ENCODE results near the gene HOXD13.

HOXD13 gene

DNA sequence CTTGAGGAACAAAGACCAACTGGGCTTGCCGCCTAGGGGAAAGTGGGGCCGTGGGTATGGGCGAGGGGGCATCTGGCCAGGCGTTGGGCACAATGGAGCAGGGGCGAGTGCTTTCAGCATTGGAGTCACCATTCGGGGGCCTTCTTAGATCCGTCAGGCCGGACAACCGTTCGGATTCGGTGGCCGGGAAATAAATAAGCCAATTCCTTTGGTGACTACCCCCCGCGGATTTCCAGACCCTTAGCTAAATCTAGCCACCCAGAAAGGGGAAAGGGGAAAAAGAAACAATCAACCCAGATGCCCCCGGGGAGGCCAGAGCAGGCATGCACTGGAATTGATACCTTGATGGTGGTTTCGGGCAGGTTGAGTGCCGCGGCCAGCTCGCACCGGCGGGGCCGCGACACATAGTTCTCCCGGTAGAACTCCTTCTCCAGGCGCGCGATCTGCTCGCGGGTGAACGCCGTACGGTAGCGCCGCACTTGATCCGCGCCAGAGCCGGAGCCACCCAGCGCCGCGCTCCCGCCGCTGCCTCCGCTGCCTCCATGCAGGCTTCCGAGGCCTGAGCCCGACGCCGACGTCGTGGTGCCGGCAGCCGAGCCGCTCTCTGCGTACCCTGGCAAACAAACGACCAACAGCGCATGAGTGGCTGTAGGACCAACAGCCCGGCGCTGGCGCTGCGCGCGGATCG lies 10.5 kb upstream of the HOXD13 start:
- no peak overlapping the region for H3K27ac ChIP-seq (ENCODE audit: low read depth, low read length)
- no peak for TF ChIP-seq EZH2phosphoT487 (conservative IDR thresholded peaks at IDR 0.05; ENCODE audit: low read length)
- TF ChIP-seq, protein P1, sequence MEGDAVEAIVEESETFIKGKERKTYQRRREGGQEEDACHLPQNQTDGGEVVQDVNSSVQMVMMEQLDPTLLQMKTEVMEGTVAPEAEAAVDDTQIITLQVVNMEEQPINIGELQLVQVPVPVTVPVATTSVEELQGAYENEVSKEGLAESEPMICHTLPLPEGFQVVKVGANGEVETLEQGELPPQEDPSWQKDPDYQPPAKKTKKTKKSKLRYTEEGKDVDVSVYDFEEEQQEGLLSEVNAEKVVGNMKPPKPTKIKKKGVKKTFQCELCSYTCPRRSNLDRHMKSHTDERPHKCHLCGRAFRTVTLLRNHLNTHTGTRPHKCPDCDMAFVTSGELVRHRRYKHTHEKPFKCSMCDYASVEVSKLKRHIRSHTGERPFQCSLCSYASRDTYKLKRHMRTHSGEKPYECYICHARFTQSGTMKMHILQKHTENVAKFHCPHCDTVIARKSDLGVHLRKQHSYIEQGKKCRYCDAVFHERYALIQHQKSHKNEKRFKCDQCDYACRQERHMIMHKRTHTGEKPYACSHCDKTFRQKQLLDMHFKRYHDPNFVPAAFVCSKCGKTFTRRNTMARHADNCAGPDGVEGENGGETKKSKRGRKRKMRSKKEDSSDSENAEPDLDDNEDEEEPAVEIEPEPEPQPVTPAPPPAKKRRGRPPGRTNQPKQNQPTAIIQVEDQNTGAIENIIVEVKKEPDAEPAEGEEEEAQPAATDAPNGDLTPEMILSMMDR (IDR thresholded peaks at IDR 0.05; ENCODE audit: insufficient read depth, low read length, poor library complexity, severe bottlenecking): no peak
- no peaks in the 10 kb centered on the region for H3K9me3 ChIP-seq (ENCODE audit: insufficient read depth, low read length)
- no peaks in the 10 kb centered on the region for H3K36me3 ChIP-seq (ENCODE audit: low read length)
- H3K27me3 ChIP-seq (ENCODE audit: low read length): no peaks in the 10 kb centered on the region
- no peak overlapping the region for H3K4me3 ChIP-seq (ENCODE audit: insufficient read depth, low read length, poor library complexity, severe bottlenecking)
- H3K9me2 ChIP-seq (replicated peaks; ENCODE audit: insufficient read depth, low read length): no peaks in the 10 kb centered on the region
- H3K4me2 ChIP-seq (ENCODE audit: low read depth, low read length, poor library complexity, severe bottlenecking): no peak overlapping the region
- no peak overlapping the region for H2AFZ ChIP-seq (ENCODE audit: low read depth, low read length, severe bottlenecking)
- no peaks in the 10 kb centered on the region for H3F3A ChIP-seq (ENCODE audit: insufficient read depth)
- no peaks in the 10 kb centered on the region for H4K20me1 ChIP-seq (ENCODE audit: low read depth, low read length)
- no peak overlapping the region for H3K9ac ChIP-seq (ENCODE audit: low read length)
- H3K79me2 ChIP-seq (ENCODE audit: insufficient read depth, low read length): no peaks in the 10 kb centered on the region

DNA sequence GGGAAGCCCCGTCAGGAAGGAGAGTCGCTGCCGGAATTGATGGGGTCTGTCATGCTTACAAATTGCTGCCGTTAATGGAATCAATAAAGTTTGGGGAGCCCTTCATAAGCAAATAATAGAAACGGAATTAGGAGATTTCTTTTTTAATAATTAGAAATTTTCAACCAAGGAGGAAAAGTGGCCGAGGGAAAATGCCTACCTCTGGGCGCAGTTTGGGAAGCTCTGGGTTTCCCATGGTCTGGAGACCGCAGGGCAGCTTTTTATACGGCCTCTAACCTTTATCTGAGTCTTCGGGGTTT lies 10.0 kb upstream of the HOXD13 start:
- no peak overlapping the region for H3K4me2 ChIP-seq (ENCODE audit: low read depth, low read length, poor library complexity, severe bottlenecking)
- H3K9ac ChIP-seq (ENCODE audit: low read length): no peak overlapping the region
- H3K27ac ChIP-seq (ENCODE audit: low read depth, low read length): no peak overlapping the region
- H3K4me3 ChIP-seq (ENCODE audit: insufficient read depth, low read length, poor library complexity, severe bottlenecking): no peak overlapping the region
- TF ChIP-seq, protein P1 (IDR thresholded peaks at IDR 0.05; ENCODE audit: insufficient read depth, low read length, poor library complexity, severe bottlenecking): no peak
- TF ChIP-seq EZH2phosphoT487 (conservative IDR thresholded peaks at IDR 0.05; ENCODE audit: low read length): no peak
- H3K27me3 ChIP-seq (ENCODE audit: low read length): no peaks in the 10 kb centered on the region
- H3K79me2 ChIP-seq (ENCODE audit: insufficient read depth, low read length): no peaks in the 10 kb centered on the region
- H2AFZ ChIP-seq (ENCODE audit: low read depth, low read length, severe bottlenecking): no peak overlapping the region
- H3K36me3 ChIP-seq (ENCODE audit: low read length): no peaks in the 10 kb centered on the region
- no peaks in the 10 kb centered on the region for H3K9me2 ChIP-seq (replicated peaks; ENCODE audit: insufficient read depth, low read length)
- H3F3A ChIP-seq (ENCODE audit: insufficient read depth): no peaks in the 10 kb centered on the region
- no peaks in the 10 kb centered on the region for H3K9me3 ChIP-seq (ENCODE audit: insufficient read depth, low read length)
- H4K20me1 ChIP-seq (ENCODE audit: low read depth, low read length): no peaks in the 10 kb centered on the region

DNA sequence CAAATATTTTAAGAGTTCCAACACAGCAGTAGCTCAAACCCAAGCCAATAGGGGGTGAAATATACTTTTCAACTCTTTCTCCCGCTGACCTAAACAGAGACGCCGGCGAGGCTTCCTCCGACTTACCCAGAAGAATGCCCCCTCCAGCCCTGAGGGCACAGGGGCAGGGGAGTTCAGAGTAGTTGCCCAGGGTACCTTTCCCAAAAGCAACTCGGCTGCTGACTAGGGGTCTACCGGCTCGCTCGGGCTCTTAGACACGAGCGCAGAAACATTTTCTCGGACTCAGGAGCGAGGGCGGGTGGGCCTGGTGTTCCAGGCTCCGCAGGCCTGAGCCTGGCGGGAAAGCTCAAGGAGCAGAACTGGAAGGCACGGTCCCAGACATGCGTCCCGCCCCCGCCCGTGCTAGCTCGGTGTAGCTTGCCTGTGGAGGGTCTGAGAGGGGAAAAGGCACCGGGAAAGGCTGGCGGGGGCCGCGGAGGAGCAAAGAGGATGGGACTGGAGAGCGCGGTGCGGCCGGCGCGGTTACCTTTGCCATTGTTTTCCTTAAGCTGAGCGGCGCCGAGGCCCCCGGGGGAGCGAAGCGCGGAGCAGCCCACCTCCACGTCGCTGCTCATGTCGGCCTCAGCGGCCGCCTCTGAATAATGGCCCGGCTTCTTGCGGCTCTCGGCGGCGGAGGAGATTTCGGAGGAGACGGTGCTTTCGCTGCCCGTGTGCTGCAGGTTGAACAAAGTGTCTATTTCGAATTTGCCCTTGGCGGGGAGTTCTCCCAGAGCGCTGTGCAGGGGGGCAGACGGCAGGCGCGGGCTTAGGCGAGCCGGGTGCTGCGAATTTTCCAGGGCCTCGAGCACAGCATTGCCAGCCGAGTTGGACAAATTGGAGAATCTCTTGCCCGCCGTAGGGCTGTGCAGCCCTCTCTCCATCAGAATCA lies 9.4 kb upstream of the HOXD13 start:
- Histone ChIP-seq H3F3A (ENCODE audit: insufficient read depth) (no peaks in the 10 kb centered on the region), H2AFZ (ENCODE audit: low read depth, low read length, severe bottlenecking) (no peak overlapping the region), H3K9me3 (ENCODE audit: insufficient read depth, low read length) (no peaks in the 10 kb centered on the region), H3K36me3 (ENCODE audit: low read length) (no peaks in the 10 kb centered on the region), H3K4me2 (ENCODE audit: low read depth, low read length, poor library complexity, severe bottlenecking) (no peak overlapping the region), H3K9ac (ENCODE audit: low read length) (no peak overlapping the region), H3K4me3 (ENCODE audit: insufficient read depth, low read length, poor library complexity, severe bottlenecking) (no peak overlapping the region), H3K27ac (ENCODE audit: low read depth, low read length) (no peak overlapping the region), H4K20me1 (ENCODE audit: low read depth, low read length) (no peaks in the 10 kb centered on the region), H3K9me2 (replicated peaks; ENCODE audit: insufficient read depth, low read length) (no peaks in the 10 kb centered on the region), H3K27me3 (ENCODE audit: low read length) (no peaks in the 10 kb centered on the region), H3K79me2 (ENCODE audit: insufficient read depth, low read length) (no peaks in the 10 kb centered on the region)
- TF ChIP-seq, protein P1 (IDR thresholded peaks at IDR 0.05; ENCODE audit: insufficient read depth, low read length, poor library complexity, severe bottlenecking): no peak
- TF ChIP-seq EZH2phosphoT487 (conservative IDR thresholded peaks at IDR 0.05; ENCODE audit: low read length): no peak
